ENCODE data around the gene CEP128.

The CEP128 gene

GRCh38 chr14:80465546-80466220 is 475.9 kb downstream of the CEP128 start:
- no peak overlapping the region for H3K4me3 ChIP-seq

GRCh38 chr14:80464531-80465149 is 476.9 kb downstream of the CEP128 start:
- H3K4me3 ChIP-seq: no peak overlapping the region
- no peak overlapping the region for H3K27ac ChIP-seq

More at GRCh38 chr14:80465546-80466220, 475.9 kb downstream of the CEP128 start:
- H3K27ac ChIP-seq: no peak overlapping the region

- H3K27ac ChIP-seq: no peak overlapping the region
- no peak overlapping the region for H3K4me3 ChIP-seq
Measured at GRCh38 chr14:80456209-80456608, 485.3 kb downstream of the CEP128 start.

- Histone ChIP-seq H3K4me3 (no peak overlapping the region), H3K27ac (no peak overlapping the region)
Measured at GRCh38 chr14:80455031-80455430, 486.5 kb downstream of the CEP128 start.

GRCh38 chr14:80448267-80448666 is 493.3 kb downstream of the CEP128 start:
- Histone ChIP-seq H3K4me3 (no peak overlapping the region), H3K27ac (no peak overlapping the region)

GRCh38 chr14:80447392-80447791 is 494.1 kb downstream of the CEP128 start:
- no peak overlapping the region for H3K4me3 ChIP-seq
- H3K27ac ChIP-seq: no peak overlapping the region
